Progenitor cell of endocrine pancreas (in vitro differentiated cells): ENCODE data around the gene OR4C3. TPM values are rescaled to one million over a fixed set of nuclear protein-coding genes. Genes with fewer than 3 reads are reported as not detected.
"Not testable (repeated sequence)": the region's sequence is repeated elsewhere in the genome, so short reads cannot be mapped to it uniquely, and the experiment has no call there.

Experiments
- DNase-seq: peaks from one replicate; pipeline ENCODE4 v3.0.0; 2021; ENCODE audit warnings: low spot score; ENCODE audit not compliant: unreplicated experiment
- H3K27ac Mint-ChIP-seq: 2 replicates; pipeline ENCODE4 v1.8.0; 2021; ENCODE audit warnings: mild to moderate bottlenecking, moderate library complexity, mixed read lengths
- H3K27me3 Mint-ChIP-seq: 2 replicates; pipeline ENCODE4 v1.8.0; 2021; ENCODE audit warnings: mixed read lengths
- H3K36me3 Mint-ChIP-seq: 2 replicates; pipeline ENCODE4 v1.8.0; 2022; ENCODE audit warnings: mixed read lengths; ENCODE audit not compliant: insufficient read depth
- H3K4me1 Mint-ChIP-seq: 2 replicates; pipeline ENCODE4 v1.8.0; 2021; ENCODE audit warnings: low read depth, mixed read lengths
- H3K4me3 Mint-ChIP-seq: 2 replicates; pipeline ENCODE4 v1.8.0; 2021; ENCODE audit warnings: low read depth, mild to moderate bottlenecking, moderate library complexity, mixed read lengths
- H3K9me3 Mint-ChIP-seq: 2 replicates; pipeline ENCODE4 v1.8.0; 2021; ENCODE audit warnings: low read depth, mixed read lengths
- CTCF ChIP-seq: fragments of 200-600 bp; sonication (generic); IDR thresholded peaks from one replicate; pipeline ENCODE4 v1.5.0; 2021; ENCODE audit warnings: antibody characterized with exemption, mild to moderate bottlenecking; ENCODE audit not compliant: unreplicated experiment
- total RNA-seq: library from RNA; stranded (reverse); gene quantifications from 2 replicates; pipeline ENCODE4 v1.2.1, GENCODE V29; 2021

Gene OR4C3
- total RNA-seq, 1 donor from 2014 or later, result not detected

GRCh38 chr11:48354013-48354412 is 29.3 kb downstream of the OR4C3 start:
- Mint-ChIP-seq H3K4me3 (no peak overlapping the region), H3K27me3 (no peaks in the 10 kb centered on the region), H3K27ac (no peak overlapping the region), H3K4me1 (no peaks in the 10 kb centered on the region), H3K36me3 (peaks cover 2% of the 10 kb centered on the region), H3K9me3 (peaks cover 36% of the 10 kb centered on the region)
- no peak for TF ChIP-seq CTCF
- DNase-seq, result no peak

GRCh38 chr11:48354677-48355076 is 30.0 kb downstream of the OR4C3 start:
- H3K4me3 Mint-ChIP-seq, result no peak overlapping the region
- H3K9me3 Mint-ChIP-seq, result peaks cover 43% of the 10 kb centered on the region

GRCh38 chr11:48361289-48361688 is 36.6 kb downstream of the OR4C3 start:
- not testable (repeated sequence) for DNase-seq, H3K4me1 Mint-ChIP-seq, H3K27me3 Mint-ChIP-seq, H3K4me3 Mint-ChIP-seq, H3K36me3 Mint-ChIP-seq, H3K27ac Mint-ChIP-seq
- peaks cover 59% of the 10 kb centered on the region for H3K9me3 Mint-ChIP-seq

More at GRCh38 chr11:48354677-48355076, 30.0 kb downstream of the OR4C3 start:
- no peak for TF ChIP-seq CTCF
- H3K27ac Mint-ChIP-seq, result no peak overlapping the region
- DNase-seq, result no peak
- no peaks in the 10 kb centered on the region for H3K4me1 Mint-ChIP-seq
- H3K36me3 Mint-ChIP-seq, result peaks cover 2% of the 10 kb centered on the region
- H3K27me3 Mint-ChIP-seq, result no peaks in the 10 kb centered on the region

GRCh38 chr11:48366365-48366764 is 41.6 kb downstream of the OR4C3 start, which contains the start of gene OR4C5:
OR4C5 (minus strand) TSS chr11:48366465; CDS start chr11:48366465, 0 bp downstream.
- TF ChIP-seq CTCF, result no peak
- H3K27me3 Mint-ChIP-seq, result no peaks in the 10 kb centered on the region
- H3K9me3 Mint-ChIP-seq, result peaks cover 40% of the 10 kb centered on the region
- H3K36me3 Mint-ChIP-seq, result peaks cover 4% of the 10 kb centered on the region
- H3K27ac Mint-ChIP-seq, result no peak within 1 kb of the TSS
- H3K4me3 Mint-ChIP-seq, result no peak within 1 kb of the TSS
- DNase-seq, result no peak
- no peaks in the 10 kb centered on the region for H3K4me1 Mint-ChIP-seq

Other genes starting within 250 kb of the OR4C3 start
- not detected in 2 replicates for gene OR4B1, start 108.1 kb upstream of the OR4C3 start, total RNA-seq
- not detected in 2 replicates for gene OR4X2, start 79.8 kb upstream of the OR4C3 start, total RNA-seq
- gene OR4X1, start 61.1 kb upstream of the OR4C3 start, total RNA-seq, result not detected in 2 replicates
- not detected in 2 replicates for gene OR4S1, start 18.7 kb upstream of the OR4C3 start, total RNA-seq
- not detected in 2 replicates for gene OR4C5, start 41.5 kb downstream of the OR4C3 start, total RNA-seq
- gene OR4A47, start 163.9 kb downstream of the OR4C3 start, total RNA-seq, result not detected in 2 replicates